ENCODE measurements around the gene ZMYND19.

ZMYND19 gene

GRCh38 chr9:137586854-137587253 is 3.5 kb downstream of the ZMYND19 start:
- H3K4me3 ChIP-seq (ENCODE audit: low read length) = no peak overlapping the region
- no peak for TF ChIP-seq ZNF274 (IDR thresholded peaks at IDR 0.05; ENCODE audit: low read depth, low read length)

- no peak overlapping the region for H3K4me3 ChIP-seq (ENCODE audit: low read length)
- TF ChIP-seq ZNF274 (IDR thresholded peaks at IDR 0.05; ENCODE audit: low read depth, low read length) = no peak
Measured at GRCh38 chr9:137583957-137584356, 6.4 kb downstream of the ZMYND19 start.

DNA sequence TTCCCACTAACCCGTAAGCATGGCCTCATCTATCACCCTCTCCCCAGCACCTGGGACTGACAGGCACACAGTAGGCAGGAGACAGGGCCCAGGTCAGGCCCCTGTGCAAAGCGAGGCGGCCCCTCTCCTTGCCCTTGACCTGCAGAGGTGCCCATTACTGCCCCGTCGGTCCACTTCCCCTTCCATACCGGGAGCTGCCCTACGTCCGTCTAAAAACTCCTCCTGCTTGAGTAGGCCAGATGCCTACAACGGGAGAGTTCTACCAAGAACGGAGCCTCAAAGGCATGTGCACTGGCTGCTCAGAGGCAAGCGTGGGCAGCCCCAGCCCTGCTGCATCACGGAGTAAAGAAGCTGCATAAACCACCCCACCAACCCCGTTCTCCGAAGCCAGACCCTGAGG is 7.0 kb downstream of the ZMYND19 start:
- no peak overlapping the region for H3K4me3 ChIP-seq (ENCODE audit: low read length)
- no peak for TF ChIP-seq ZNF274 (IDR thresholded peaks at IDR 0.05; ENCODE audit: low read depth, low read length)

DNA sequence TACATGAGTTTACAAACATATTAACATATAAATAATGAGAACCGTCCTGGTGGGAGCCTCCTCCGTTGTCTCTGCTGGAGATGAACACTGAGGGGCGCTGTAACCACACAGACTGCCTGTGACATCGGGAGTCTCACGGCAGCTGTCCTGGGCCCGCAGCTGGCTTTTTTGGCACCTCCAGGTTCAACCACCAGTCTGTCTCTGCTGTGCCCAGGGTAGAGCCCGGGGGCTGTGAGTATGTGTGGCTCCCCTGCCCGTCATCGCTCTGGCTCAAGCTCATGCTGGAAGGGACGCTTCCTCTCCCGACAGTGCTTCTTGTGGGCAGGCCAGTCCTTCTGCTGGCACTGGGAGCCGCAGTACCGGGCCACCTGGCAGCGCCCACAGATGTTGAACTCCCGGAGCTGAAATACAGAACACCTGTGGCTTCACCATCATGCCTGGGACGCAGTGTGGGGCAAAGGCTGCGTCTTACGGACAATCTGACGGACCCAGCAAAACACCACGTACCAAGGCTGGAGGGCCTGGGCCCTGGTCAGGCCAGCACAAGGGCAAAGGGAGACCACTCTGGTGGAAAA is 7.9 kb downstream of the ZMYND19 start:
- no peak for TF ChIP-seq ZNF274 (IDR thresholded peaks at IDR 0.05; ENCODE audit: low read depth, low read length)
- no peak overlapping the region for H3K4me3 ChIP-seq (ENCODE audit: low read length)

GRCh38 chr9:137581361-137582285 is 8.7 kb downstream of the ZMYND19 start:
- TF ChIP-seq ZNF274 (IDR thresholded peaks at IDR 0.05; ENCODE audit: low read depth, low read length) = no peak
- no peak overlapping the region for H3K4me3 ChIP-seq (ENCODE audit: low read length)

DNA sequence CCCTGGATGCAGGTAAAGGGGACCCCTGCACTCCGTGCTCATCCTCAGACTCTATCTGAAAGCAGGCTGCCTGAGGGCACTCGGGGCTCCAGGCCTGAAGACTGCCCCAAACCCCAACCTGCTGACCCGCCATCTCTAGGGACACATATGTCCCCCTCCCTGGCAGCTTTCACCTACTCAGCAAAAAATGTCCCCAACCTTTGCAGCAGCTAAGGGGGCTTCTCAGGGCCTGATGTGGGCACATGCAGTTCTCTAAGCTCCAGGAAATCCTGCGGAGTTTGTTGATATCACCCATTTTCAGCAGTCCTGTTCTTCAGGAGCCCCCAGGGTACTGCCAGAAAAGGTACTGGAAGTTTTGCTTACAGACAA is 9.4 kb downstream of the ZMYND19 start:
- TF ChIP-seq ZNF274 (IDR thresholded peaks at IDR 0.05; ENCODE audit: low read depth, low read length) = no peak

DNA sequence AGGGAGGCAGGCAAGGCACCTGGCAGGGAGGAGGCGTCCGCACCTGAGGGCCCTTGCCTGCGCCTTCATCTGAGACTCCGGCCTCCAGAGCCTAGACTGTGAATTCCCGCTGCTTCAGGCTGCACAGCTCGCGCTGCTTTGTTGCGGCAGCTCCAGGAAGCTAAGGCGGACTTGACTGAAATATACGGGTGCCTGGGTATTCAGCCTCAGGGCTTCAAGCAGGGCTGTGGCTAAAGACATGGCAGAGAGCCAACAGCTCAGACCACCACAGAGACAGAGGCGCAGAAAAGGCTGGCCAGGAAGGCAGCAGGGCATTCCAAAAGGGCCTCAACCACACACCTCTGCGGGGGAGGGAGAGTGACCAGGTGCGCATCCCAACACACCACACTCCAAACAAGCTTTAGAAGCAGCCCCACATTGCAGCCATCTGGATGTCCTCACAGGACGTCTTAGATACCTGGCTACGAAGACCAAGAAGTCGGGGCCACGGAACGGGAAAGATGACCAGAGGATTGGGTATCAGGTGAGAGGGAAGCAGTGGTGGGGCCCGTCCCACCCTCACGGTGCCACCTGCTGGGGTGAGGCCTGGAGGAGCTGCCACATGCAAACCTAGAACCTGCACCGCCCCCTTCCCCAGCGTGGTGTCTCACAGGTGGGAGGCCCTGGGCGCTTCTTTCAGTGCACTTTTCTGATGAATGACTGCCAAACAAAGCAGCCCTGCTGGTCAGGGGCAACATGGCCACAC is 9.9 kb downstream of the ZMYND19 start:
- H3K4me3 ChIP-seq (ENCODE audit: low read length) = no peak overlapping the region
- no peak for TF ChIP-seq ZNF274 (IDR thresholded peaks at IDR 0.05; ENCODE audit: low read depth, low read length)

More for the DNA sequence above, 9.4 kb downstream of the ZMYND19 start:
- H3K4me3 ChIP-seq (ENCODE audit: low read length) = no peak overlapping the region

GRCh38 chr9:137579259-137579604 is 11.1 kb downstream of the ZMYND19 start:
- peak overlapping the region; percentile 1; the same call in 1 of the 2 replicates for H3K4me3 ChIP-seq (ENCODE audit: low read length)
- TF ChIP-seq ZNF274 (IDR thresholded peaks at IDR 0.05; ENCODE audit: low read depth, low read length) = no peak

DNA sequence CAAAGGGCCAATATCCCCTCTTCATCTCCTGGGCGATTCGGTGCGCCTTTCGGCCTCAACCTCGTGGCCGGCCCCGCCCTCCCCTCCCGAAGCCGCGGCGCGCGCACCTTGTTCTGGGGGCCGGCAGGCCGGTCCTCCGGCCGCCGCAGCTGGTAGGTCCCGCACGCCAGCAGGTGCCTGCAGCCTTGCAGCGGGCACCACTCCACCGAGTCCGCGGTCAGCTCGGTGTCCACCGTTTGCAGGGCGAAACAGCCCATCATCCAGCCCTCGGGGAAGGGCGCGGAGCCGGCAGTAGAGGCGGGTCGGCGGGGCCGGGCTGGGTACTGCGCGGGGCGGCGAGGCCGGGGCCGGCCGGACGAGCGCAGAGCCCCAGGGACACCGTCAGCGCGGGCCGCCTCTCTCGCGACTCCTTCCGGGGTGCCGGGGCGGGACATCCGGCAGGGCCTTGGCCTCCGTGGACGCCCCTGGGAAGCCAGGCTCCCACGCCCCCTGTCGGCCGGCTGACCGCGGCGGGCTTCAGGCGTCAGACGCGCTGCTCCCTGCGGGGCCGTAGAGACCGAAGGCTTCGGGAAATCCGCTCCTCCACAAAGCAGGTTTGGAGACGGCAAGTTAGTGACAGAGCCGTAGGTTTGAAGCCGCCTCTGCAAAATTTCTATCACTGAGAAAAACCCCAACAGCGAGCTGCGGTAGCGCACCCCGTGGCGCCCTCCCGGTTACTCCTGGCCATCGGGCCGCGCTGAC is 11.6 kb downstream of the ZMYND19 start, which contains the start of gene DPH7:
DPH7 (minus strand) TSS at position 408 of the 741 bp plus-strand sequence; CDS start at position 260, 148 bp downstream.
- TF ChIP-seq ZNF274 (IDR thresholded peaks at IDR 0.05; ENCODE audit: low read depth, low read length) = no peak
- peak within 1 kb of the TSS; percentile 87 for H3K4me3 ChIP-seq (ENCODE audit: low read length)

- no peak for TF ChIP-seq ZNF274 (IDR thresholded peaks at IDR 0.05; ENCODE audit: low read depth, low read length)
Measured at GRCh38 chr9:137575716-137576411, 14.4 kb downstream of the ZMYND19 start.

GRCh38 chr9:137575364-137575715 is 15.0 kb downstream of the ZMYND19 start:
- no peak overlapping the region for H3K4me3 ChIP-seq (ENCODE audit: low read length)
- no peak for TF ChIP-seq ZNF274 (IDR thresholded peaks at IDR 0.05; ENCODE audit: low read depth, low read length)

More at GRCh38 chr9:137575716-137576411, 14.4 kb downstream of the ZMYND19 start:
- H3K4me3 ChIP-seq (ENCODE audit: low read length) = no peak overlapping the region

DNA sequence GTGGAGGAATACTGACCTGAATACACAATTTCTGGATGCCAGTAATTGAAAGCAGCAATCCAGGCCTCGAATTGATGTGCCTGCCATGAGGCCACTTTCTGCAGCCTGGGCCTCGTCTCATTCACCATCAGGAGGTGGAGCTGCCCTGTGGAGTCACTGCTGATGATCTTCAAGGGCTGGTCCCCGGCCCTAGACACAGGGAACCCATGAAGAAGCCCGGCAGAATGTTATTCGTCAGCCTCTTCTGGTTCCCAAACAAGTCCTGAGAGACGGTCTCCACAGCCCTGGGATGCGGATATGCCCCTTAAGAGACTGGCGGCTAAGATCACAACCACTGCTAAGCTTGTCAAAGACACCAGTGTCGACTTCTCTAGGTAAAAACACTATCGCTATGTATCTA is 16.1 kb downstream of the ZMYND19 start:
- TF ChIP-seq ZNF274 (IDR thresholded peaks at IDR 0.05; ENCODE audit: low read depth, low read length) = no peak
- H3K4me3 ChIP-seq (ENCODE audit: low read length) = no peak overlapping the region

DNA sequence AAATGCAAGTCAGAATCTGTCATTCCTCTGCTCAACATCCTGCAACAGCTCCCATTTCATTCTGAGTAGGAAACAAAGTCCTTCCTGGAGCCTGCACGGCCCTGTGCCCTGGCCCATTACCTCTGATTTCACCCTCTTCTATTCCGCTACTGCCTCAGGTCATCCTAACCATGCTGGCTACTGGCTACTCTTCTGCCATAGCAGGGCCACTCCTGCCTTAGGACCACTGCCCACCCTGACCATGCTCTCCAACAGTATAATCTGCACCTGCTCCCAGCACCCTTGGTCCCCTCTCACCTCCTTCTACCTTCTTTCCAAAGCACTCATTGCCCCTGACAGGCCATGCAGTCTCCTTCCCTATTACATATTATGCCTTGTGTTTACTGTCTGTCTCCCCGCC is 19.7 kb downstream of the ZMYND19 start:
- TF ChIP-seq ZNF274 (IDR thresholded peaks at IDR 0.05; ENCODE audit: low read depth, low read length) = no peak

More for the DNA sequence above, 19.7 kb downstream of the ZMYND19 start:
- H3K4me3 ChIP-seq (ENCODE audit: low read length) = no peak overlapping the region
